Right atrium auricular region (tissue), 2 donors: ENCODE measurements around the gene C1orf105. TPM values are rescaled to one million over a fixed set of nuclear protein-coding genes. Genes with fewer than 3 reads are reported as not detected.

ENCODE experiments used
- DNase-seq: peaks from one replicate; pipeline ENCODE4 v3.0.0-alpha.2; 2019; ENCODE audit warnings: low spot score
- H3K27ac ChIP-seq, 2 donors: fragments of 200-600 bp; sonication (generic); 1 replicate in 1 of 2; 2 replicates in 1 of 2; pipeline ENCODE4 v1.5.1; 2016 to 2019
- H3K27me3 ChIP-seq, 2 donors: fragments of 200-600 bp; sonication (generic); one replicate each; pipeline versions ENCODE4 v1.5.1 to v1.6.0; 2017 to 2019
- H3K36me3 ChIP-seq: fragments of 200-600 bp; sonication (generic); one replicate; pipeline ENCODE4 v1.5.1; 2016
- H3K4me1 ChIP-seq, 2 donors: fragments of 200-600 bp; sonication (generic); one replicate each; pipeline versions ENCODE4 v1.5.1 to v1.6.0; 2017 to 2019
- H3K4me3 ChIP-seq, 2 donors: fragments of 200-600 bp; sonication (generic); 1 replicate in 1 of 2; 2 replicates in 1 of 2; pipeline ENCODE4 v1.5.1; 2017 to 2019; ENCODE audit warnings: mild to moderate bottlenecking in 1 of 2, moderate library complexity in 1 of 2
- H3K9me3 ChIP-seq, 2 donors: fragments of 200-600 bp; sonication (generic); one replicate each; pipeline ENCODE4 v1.5.1; 2019
- CTCF ChIP-seq, 2 donors: fragments of 200-600 bp; sonication (generic); IDR thresholded peaks; one replicate each; pipeline ENCODE4 v1.5.1; 2019; ENCODE audit warnings: antibody characterized with exemption in 2 of 2
- total RNA-seq, 2 donors: library from RNA; depleted of rRNA; stranded (reverse); fragments of >200 nt; gene quantifications; one replicate each; pipeline ENCODE4 v1.1.0, GENCODE V29; 2016

Gene C1orf105
- total RNA-seq, 2 donors from 2014 or later, result 3.3 to 18.0 TPM

- no peak for DNase-seq
- H3K27me3 ChIP-seq, result no peaks in the 10 kb centered on the region
- H3K9me3 ChIP-seq, result no peaks in the 10 kb centered on the region
- TF ChIP-seq CTCF (IDR thresholded peaks at IDR 0.05), result no peak
- H3K27ac ChIP-seq, result no peak overlapping the region
- H3K36me3 ChIP-seq, result no peaks in the 10 kb centered on the region
- H3K4me1 ChIP-seq, result peaks cover 0 to 12% of the 10 kb centered on the region in 2 donors
- H3K4me3 ChIP-seq, result no peak overlapping the region
Measured at GRCh38 chr1:172404121-172404520, 16.4 kb upstream of the C1orf105 start.

- H3K9me3 ChIP-seq, result no peaks in the 10 kb centered on the region
- peaks cover 0 to 3% of the 10 kb centered on the region in 2 donors for H3K4me1 ChIP-seq
- DNase-seq, result no peak
- no peak for TF ChIP-seq CTCF (IDR thresholded peaks at IDR 0.05)
- no peak overlapping the region for H3K27ac ChIP-seq
- H3K27me3 ChIP-seq, result no peaks in the 10 kb centered on the region
- no peaks in the 10 kb centered on the region for H3K36me3 ChIP-seq
- H3K4me3 ChIP-seq, result no peak overlapping the region
Measured at GRCh38 chr1:172405912-172406311, 14.6 kb upstream of the C1orf105 start.

- Histone ChIP-seq H3K4me1 (peaks cover 0 to 3% of the 10 kb centered on the region in 2 donors), H3K27ac (no peak overlapping the region), H3K4me3 (no peak overlapping the region), H3K9me3 (no peaks in the 10 kb centered on the region), H3K27me3 (no peaks in the 10 kb centered on the region), H3K36me3 (no peaks in the 10 kb centered on the region)
- no peak for DNase-seq
- no peak for TF ChIP-seq CTCF (IDR thresholded peaks at IDR 0.05)
Measured at GRCh38 chr1:172406968-172407367, 13.5 kb upstream of the C1orf105 start.

GRCh38 chr1:172408958-172409357 lies 11.5 kb upstream of the C1orf105 start:
- Histone ChIP-seq H3K4me3 (no peak overlapping the region), H3K27me3 (no peaks in the 10 kb centered on the region), H3K9me3 (no peaks in the 10 kb centered on the region), H3K36me3 (no peaks in the 10 kb centered on the region), H3K27ac (no peak overlapping the region), H3K4me1 (no peaks in the 10 kb centered on the region)
- DNase-seq, result no peak
- TF ChIP-seq CTCF (IDR thresholded peaks at IDR 0.05), result no peak

GRCh38 chr1:172410027-172410426 lies 10.5 kb upstream of the C1orf105 start:
- Histone ChIP-seq H3K9me3 (no peaks in the 10 kb centered on the region), H3K4me3 (no peak overlapping the region), H3K27me3 (no peaks in the 10 kb centered on the region), H3K27ac (no peak overlapping the region), H3K4me1 (no peaks in the 10 kb centered on the region), H3K36me3 (no peaks in the 10 kb centered on the region)
- no peak for TF ChIP-seq CTCF (IDR thresholded peaks at IDR 0.05)
- no peak for DNase-seq

GRCh38 chr1:172411791-172412338 lies 8.6 kb upstream of the C1orf105 start:
- H3K9me3 ChIP-seq, result no peaks in the 10 kb centered on the region
- H3K27ac ChIP-seq, result no peak overlapping the region
- H3K36me3 ChIP-seq, result no peaks in the 10 kb centered on the region
- no peak for DNase-seq
- no peak overlapping the region for H3K4me3 ChIP-seq
- H3K27me3 ChIP-seq, result no peaks in the 10 kb centered on the region
- TF ChIP-seq CTCF (IDR thresholded peaks at IDR 0.05), result no peak
- no peaks in the 10 kb centered on the region for H3K4me1 ChIP-seq
